GM12878 (cell line): ENCODE data around the gene ANKRD65. TPM values are rescaled to one million over a fixed set of nuclear protein-coding genes. Genes with fewer than 3 reads are reported as not detected.
"Not testable (repeated sequence)": the region's sequence is repeated elsewhere in the genome, so short reads cannot be mapped to it uniquely, and the experiment has no call there.

ENCODE experiments used
- ATAC-seq: fragments of 200-7000 bp; cut with Tn5 transposase; 3 replicates; pipeline ENCODE4 v1.9.1; 2020; ENCODE audit warnings: mild to moderate bottlenecking, moderate library complexity
- BruUV-seq: library from RNA; stranded (reverse); fragments of 400-500 nt; replicated peaks from 2 replicates; lab custom pipeline; 2021; lab: Mats Ljungman, UMichigan
- CTCF ChIA-PET: fragments of 300-600 bp; sonication (Branson Sonifier 250); formaldehyde crosslinking; extraction: SDS; loops from one replicate; lab custom pipeline; 2021; ENCODE audit warnings: inconsistent platforms; lab: Yijun Ruan, JAX
- POLR2A ChIA-PET: fragments of 350-600 bp; formaldehyde crosslinking; extraction: SDS; loops from one replicate; lab custom pipeline; 2021; ENCODE audit warnings: inconsistent platforms; lab: Charles Lee
- RAD21 ChIA-PET: fragments of 300-600 bp; sonication (Branson Sonifier 250); formaldehyde crosslinking; loops from one replicate; lab custom pipeline; 2023; ENCODE audit warnings: antibody characterized with exemption; ENCODE audit not compliant: unreplicated experiment; lab: Charles Lee
- SMC1A ChIA-PET: fragments of 300-600 bp; sonication (Branson Sonifier 250); formaldehyde crosslinking; loops from one replicate; lab custom pipeline; 2023; ENCODE audit not compliant: unreplicated experiment, uncharacterized antibody; lab: Charles Lee
- DNase-seq: peaks from one replicate; pipeline ENCODE4 v3.0.0-alpha.2; 2011; ENCODE audit warnings: low read depth, low spot score
- FAIRE-seq: peaks from 3 replicates; lab custom pipeline; 2011; peaks lifted over from hg19 to GRCh38; lab: Jason Lieb, UNC
- H2AFZ ChIP-seq: 2 replicates; pipeline ENCODE4 v1.6.0; 2011; ENCODE audit warnings: low read depth, low read length, control low read depth; ENCODE audit not compliant: control insufficient read depth
- H3K27ac ChIP-seq: 2 replicates; pipeline ENCODE4 v1.5.1; 2011; ENCODE audit warnings: control low read depth; ENCODE audit not compliant: control insufficient read depth, insufficient read depth
- H3K27me3 ChIP-seq, 2 experiments: replicated peaks in 1 of 2; 2 replicates each; pipeline versions ENCODE4 v1.6.0 to v1.6.1; 2011; ENCODE audit warnings: low read length in 1 of 2; ENCODE audit not compliant: control insufficient read depth in 2 of 2, insufficient read depth in 2 of 2
- H3K36me3 ChIP-seq, 2 experiments: 2 replicates each; pipeline ENCODE4 v1.5.1; 2011; ENCODE audit warnings: low read length in 1 of 2; ENCODE audit not compliant: control insufficient read depth in 2 of 2, insufficient read depth in 2 of 2
- H3K4me1 ChIP-seq: 2 replicates; pipeline ENCODE4 v1.6.1; 2011; ENCODE audit warnings: mild to moderate bottlenecking, low read length, moderate library complexity, mixed read lengths; ENCODE audit not compliant: control insufficient read depth, insufficient read depth
- H3K4me2 ChIP-seq: 2 replicates; pipeline ENCODE4 v1.6.0; 2011; ENCODE audit warnings: control low read depth; ENCODE audit not compliant: control insufficient read depth, insufficient read depth
- H3K4me3 ChIP-seq: fragments of 200-600 bp; sonication (generic); 2 replicates; pipeline ENCODE4 v1.5.1; 2016
- H3K79me2 ChIP-seq: 2 replicates; pipeline ENCODE4 v1.6.0; 2011; ENCODE audit warnings: low read length; ENCODE audit not compliant: control insufficient read depth, insufficient read depth
- H3K9ac ChIP-seq: 2 replicates; pipeline ENCODE4 v1.8.0; 2011; ENCODE audit warnings: low read length, control low read depth, mixed read lengths; ENCODE audit not compliant: control insufficient read depth, insufficient read depth
- H3K9me3 ChIP-seq: replicated peaks from 3 replicates; pipeline ENCODE4 v1.5.1; 2011; ENCODE audit warnings: mild to moderate bottlenecking, low read length; ENCODE audit not compliant: control insufficient read depth, insufficient read depth
- H4K20me1 ChIP-seq: 2 replicates; pipeline ENCODE4 v1.6.0; 2011; ENCODE audit not compliant: control insufficient read depth, insufficient read depth
- CREM ChIP-seq: IDR thresholded peaks from 2 replicates; pipeline ENCODE4 v1.6.1; 2014; ENCODE audit warnings: antibody characterized with exemption, low read depth
- ESRRA ChIP-seq: IDR thresholded peaks from 2 replicates; pipeline ENCODE4 v1.6.1; 2012; ENCODE audit warnings: mild to moderate bottlenecking, low read length, improper control_type of control experiment
- HSF1 ChIP-seq: fragments of 150-350 bp; IDR thresholded peaks from 2 replicates; pipeline ENCODE4 v1.6.1; 2014; ENCODE audit warnings: mild to moderate bottlenecking, low read depth, low read length
- KLF5 ChIP-seq: fragments of 450-650 bp; IDR thresholded peaks from 2 replicates; pipeline ENCODE4 v1.6.1; 2014; ENCODE audit warnings: mild to moderate bottlenecking; ENCODE audit not compliant: partially characterized antibody
- NBN ChIP-seq: fragments of 450-650 bp; IDR thresholded peaks from 2 replicates; pipeline ENCODE4 v1.6.1; 2016
- NRF1 ChIP-seq: conservative IDR thresholded peaks from 2 replicates; pipeline ENCODE4 v1.6.1; 2011; ENCODE audit warnings: mild to moderate bottlenecking, low read depth, low read length, improper control_type of control experiment
- POLR2AphosphoS2 ChIP-seq: IDR thresholded peaks from 2 replicates; pipeline ENCODE4 v1.6.1; 2011; ENCODE audit warnings: low read depth, mild to moderate bottlenecking, low read length, improper control_type of control experiment, moderate library complexity
- RAD51 ChIP-seq: fragments of 450-650 bp; IDR thresholded peaks from 2 replicates; pipeline ENCODE4 v1.6.1; 2016; ENCODE audit warnings: moderate library complexity, mild to moderate bottlenecking, inconsistent platforms
- RFX5 ChIP-seq: IDR thresholded peaks from 2 replicates; pipeline ENCODE4 v1.6.1; 2011; ENCODE audit warnings: low read depth, low read length, improper control_type of control experiment
- SUZ12 ChIP-seq: fragments of 200-600 bp; sonication (generic); IDR thresholded peaks from one replicate; pipeline ENCODE4 v1.6.1; 2018; ENCODE audit warnings: antibody characterized with exemption, mild to moderate bottlenecking; ENCODE audit not compliant: unreplicated experiment
- WGBS: methylation state at CpG from one replicate; pipeline ENCODE4 v1.1.6; 2016; ENCODE audit warnings: low lambda C conversion rate; ENCODE audit not compliant: insufficient replicate concordance, insufficient coverage; ENCODE audit errors: missing lambda C conversion rate; 5-methylcytosine and 5-hydroxymethylcytosine counted together
- in situ Hi-C: fragments of 300-500 bp; cut with MboI; formaldehyde crosslinking; loops from 9 replicates; pipeline ENCODE4 v1.14.3; 2018; ENCODE audit warnings: mixed read lengths
- intact Hi-C: fragments of 100-400 bp; cut with micrococcal nuclease; formaldehyde crosslinking; loops from one replicate; pipeline ENCODE4 v1.14.2; 2022; ENCODE audit not compliant: unreplicated experiment
- polyA plus RNA-seq, 11 experiments: library from polyadenylated mRNA; depleted of rRNA in 4 of 11; unstranded in 6 of 11; stranded (reverse) in 5 of 11; fragments of >200 nt; fragmentation: Nextera tagmentation in 4 of 11; fragmentation: Illumina TruSeq in 1 of 11; extraction: Ambion mirVana in 4 of 11; extraction: Trizol in 1 of 11; gene quantifications; 1 replicate in 1 of 11; 2 replicates in 10 of 11; pipeline versions ENCODE4 v1.2.1 to v1.2.3, GENCODE V29; 2011 to 2016; ENCODE audit warnings: inconsistent platforms in 2 of 11, missing spikeins in 2 of 11, low read depth in 1 of 11
- total RNA-seq, 4 experiments: library from RNA; depleted of rRNA in 3 of 4; stranded (reverse); fragments of >200 nt in 3 of 4; fragmentation: Illumina TruSeq in 1 of 4; extraction: Trizol in 1 of 4; gene quantifications; 2 replicates each; pipeline versions ENCODE4 v1.2.1 to v1.2.3, GENCODE V29; 2013 to 2021
- TF ChIP-seq, protein P1 (sequence below): fragments of 450-650 bp; conservative IDR thresholded peaks from 2 replicates; pipeline ENCODE4 v1.6.1; 2017; ENCODE audit warnings: mild to moderate bottlenecking, moderate library complexity
- TF ChIP-seq, protein P2 (sequence below): IDR thresholded peaks from 2 replicates; pipeline ENCODE4 v1.6.1; 2011; ENCODE audit warnings: low read depth, mild to moderate bottlenecking, low read length, moderate library complexity, borderline replicate concordance; ENCODE audit errors: extremely low read depth

The ANKRD65 gene
- total and polyA plus RNA-seq, 10 of the 15 experiments (the other 5 are each of a cell fraction or from before 2014, with no cell fraction given): 0.05 to 2.8 (median 0.37) TPM

DNA sequence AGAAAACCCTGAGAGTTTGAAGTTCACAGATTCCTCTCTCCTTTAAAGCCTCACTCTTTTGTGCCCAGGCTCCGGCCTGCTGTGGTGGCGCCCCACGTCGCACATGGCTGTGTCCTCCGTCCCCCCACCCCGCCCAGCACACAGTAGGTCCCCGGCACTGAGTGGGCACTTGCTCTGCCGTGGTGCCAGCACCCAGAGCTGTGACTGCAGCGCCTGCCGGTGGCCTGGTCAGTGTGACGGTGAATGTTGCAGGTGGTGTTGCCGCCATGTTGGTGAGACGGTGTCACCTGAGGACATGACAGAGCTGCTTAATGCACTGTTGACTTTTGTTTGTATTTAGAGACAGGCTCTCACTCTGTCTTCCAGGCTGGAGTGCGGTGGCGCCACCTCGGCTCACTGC is 31.8 kb upstream of the ANKRD65 start:
- no peak overlapping the region for H2AFZ ChIP-seq

DNA sequence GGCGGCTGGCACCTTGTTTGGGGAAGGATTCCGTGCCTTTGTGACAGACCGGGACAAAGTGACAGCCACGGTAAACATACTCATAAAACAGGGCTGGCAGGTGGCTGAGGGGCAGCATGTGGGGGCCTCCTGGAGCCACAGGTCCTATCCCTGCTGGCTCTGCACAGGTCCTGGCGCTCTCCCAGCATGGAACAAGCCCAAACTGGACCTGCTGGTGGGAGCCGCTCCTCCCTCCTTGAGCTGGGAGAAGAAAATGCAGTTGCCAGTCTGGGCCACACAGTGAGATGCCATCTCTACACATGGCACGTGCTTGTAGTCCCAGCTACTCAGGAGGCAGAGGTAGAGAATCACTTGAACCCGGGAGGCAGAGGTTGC is 31.3 kb upstream of the ANKRD65 start:
- H4K20me1 ChIP-seq, H3K27ac ChIP-seq, H2AFZ ChIP-seq, SMC1A ChIA-PET, RAD21 ChIA-PET, BruUV-seq, POLR2A ChIA-PET, CTCF ChIA-PET, H3K9ac ChIP-seq, H3K4me3 ChIP-seq, in situ Hi-C loops, H3K27me3 ChIP-seq, DNase-seq, H3K4me1 ChIP-seq, H3K9me3 ChIP-seq, H3K79me2 ChIP-seq, intact Hi-C loops, FAIRE-seq, ATAC-seq, H3K4me2 ChIP-seq, H3K36me3 ChIP-seq: not testable (repeated sequence)
- 39% methylated on average over 8 of the region's 8 CpGs for WGBS

More for the DNA sequence above, 31.8 kb upstream of the ANKRD65 start:
- RAD21 ChIA-PET: no interaction called here
- H3K4me2 ChIP-seq: no peak overlapping the region
- 61% methylated on average over 16 of the region's 16 CpGs for WGBS
- ATAC-seq: no peak
- H3K27me3 ChIP-seq: no peaks in the 10 kb centered on the region
- FAIRE-seq: no peak
- TF ChIP-seq NBN (no peak), RAD51 (no peak), CREM (no peak), HSF1 (no peak), KLF5 (no peak), SUZ12 (no peak), POLR2AphosphoS2 (no peak), NRF1 (no peak), RFX5 (no peak), ESRRA (no peak)
- TF ChIP-seq, protein P1, sequence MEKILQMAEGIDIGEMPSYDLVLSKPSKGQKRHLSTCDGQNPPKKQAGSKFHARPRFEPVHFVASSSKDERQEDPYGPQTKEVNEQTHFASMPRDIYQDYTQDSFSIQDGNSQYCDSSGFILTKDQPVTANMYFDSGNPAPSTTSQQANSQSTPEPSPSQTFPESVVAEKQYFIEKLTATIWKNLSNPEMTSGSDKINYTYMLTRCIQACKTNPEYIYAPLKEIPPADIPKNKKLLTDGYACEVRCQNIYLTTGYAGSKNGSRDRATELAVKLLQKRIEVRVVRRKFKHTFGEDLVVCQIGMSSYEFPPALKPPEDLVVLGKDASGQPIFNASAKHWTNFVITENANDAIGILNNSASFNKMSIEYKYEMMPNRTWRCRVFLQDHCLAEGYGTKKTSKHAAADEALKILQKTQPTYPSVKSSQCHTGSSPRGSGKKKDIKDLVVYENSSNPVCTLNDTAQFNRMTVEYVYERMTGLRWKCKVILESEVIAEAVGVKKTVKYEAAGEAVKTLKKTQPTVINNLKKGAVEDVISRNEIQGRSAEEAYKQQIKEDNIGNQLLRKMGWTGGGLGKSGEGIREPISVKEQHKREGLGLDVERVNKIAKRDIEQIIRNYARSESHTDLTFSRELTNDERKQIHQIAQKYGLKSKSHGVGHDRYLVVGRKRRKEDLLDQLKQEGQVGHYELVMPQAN: no peak
- TF ChIP-seq, protein P2, sequence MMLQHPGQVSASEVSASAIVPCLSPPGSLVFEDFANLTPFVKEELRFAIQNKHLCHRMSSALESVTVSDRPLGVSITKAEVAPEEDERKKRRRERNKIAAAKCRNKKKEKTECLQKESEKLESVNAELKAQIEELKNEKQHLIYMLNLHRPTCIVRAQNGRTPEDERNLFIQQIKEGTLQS: no peak
- POLR2A ChIA-PET: no interaction called here
- H3K4me1 ChIP-seq: no peaks in the 10 kb centered on the region
- H3K79me2 ChIP-seq: no peaks in the 10 kb centered on the region
- no peak overlapping the region for H3K27ac ChIP-seq
- H3K4me3 ChIP-seq: no peak overlapping the region
- no peaks in the 10 kb centered on the region for H3K36me3 ChIP-seq
- in situ Hi-C loops (no loop called here), intact Hi-C loops (no loop called here)
- no peak for DNase-seq
- H3K9me3 ChIP-seq: no peaks in the 10 kb centered on the region
- H3K9ac ChIP-seq: no peak overlapping the region
- no peaks in the 10 kb centered on the region for H4K20me1 ChIP-seq
- SMC1A ChIA-PET: no interaction called here
- no TSS peak for BruUV-seq
- CTCF ChIA-PET: no interaction called here
